ENCODE measurements around the gene PIR.

The PIR gene

GRCh38 chrX:15493118-15493962, at the start of gene PIR (continued):
- TF ChIP-seq ZBTB11 (tag by site-specific recombination; conservative IDR thresholded peaks at IDR 0.05; ENCODE audit: low read depth) (no peak; the same call in 1 of the 2 replicates), CTCF (tag by site-specific recombination; IDR thresholded peaks at IDR 0.05) (peak; percentile 63; the same call in 1 of the 2 replicates), ZNF37A (tag by site-specific recombination; IDR thresholded peaks at IDR 0.05) (no peak), ZNF184 (tag by site-specific recombination; IDR thresholded peaks at IDR 0.05) (no peak), ZBTB49 (tag by site-specific recombination; IDR thresholded peaks at IDR 0.05; ENCODE audit: low read depth) (no peak), SCRT1 (tag by site-specific recombination; IDR thresholded peaks at IDR 0.05; ENCODE audit: borderline replicate concordance) (no peak), ZNF555 (tag by site-specific recombination; conservative IDR thresholded peaks at IDR 0.05) (no peak), ZBTB8A (tag by site-specific recombination; IDR thresholded peaks at IDR 0.05) (peak; percentile 70), ZNF596 (tag by site-specific recombination; IDR thresholded peaks at IDR 0.05) (no peak), ZNF580 (tag by site-specific recombination; IDR thresholded peaks at IDR 0.05) (no peak), PRDM4 (tag by site-specific recombination; IDR thresholded peaks at IDR 0.05) (no peak), ZFP37 (tag by site-specific recombination; IDR thresholded peaks at IDR 0.05) (no peak), ZNF311 (tag by site-specific recombination; IDR thresholded peaks at IDR 0.05; ENCODE audit: borderline replicate concordance) (no peak), KLF9 (tag by site-specific recombination; IDR thresholded peaks at IDR 0.05; ENCODE audit: low read depth) (no peak), ZNF362 (tag by site-specific recombination; IDR thresholded peaks at IDR 0.05) (no peak), ZNF488 (tag by site-specific recombination; IDR thresholded peaks at IDR 0.05) (no peak), ZNF211 (tag by site-specific recombination; IDR thresholded peaks at IDR 0.05; ENCODE audit: low read depth) (no peak), ZNF76 (tag by site-specific recombination; IDR thresholded peaks at IDR 0.05; ENCODE audit: borderline replicate concordance, low read depth) (no peak), BCL6B (tag by site-specific recombination; IDR thresholded peaks at IDR 0.05) (no peak), ZBTB1 (tag by site-specific recombination; IDR thresholded peaks at IDR 0.05) (no peak), ZNF416 (tag by site-specific recombination; IDR thresholded peaks at IDR 0.05) (no peak), ZNF449 (tag by site-specific recombination; IDR thresholded peaks at IDR 0.05) (no peak)

Measured in HEK293 (cell line).